Fibroblast of villous mesenchyme (primary cell): Measurements from ENCODE around the gene MUC12. TPM values are rescaled to one million over a fixed set of nuclear protein-coding genes. Genes with fewer than 3 reads are reported as not detected.
"Not testable (repeated sequence)": the region's sequence is repeated elsewhere in the genome, so short reads cannot be mapped to it uniquely, and the experiment has no call there.

Experiments
- DNase-seq: peaks from one replicate; pipeline ENCODE4 v3.0.0-alpha.2; 2010; ENCODE audit warnings: low read depth
- H3K4me3 ChIP-seq: 2 replicates; pipeline ENCODE4 v1.5.1; 2011; ENCODE audit warnings: low read depth, mild to moderate bottlenecking, low read length
- total RNA-seq: library from RNA; depleted of rRNA; stranded (reverse); fragments of >200 nt; gene quantifications from 2 replicates; pipeline ENCODE4 v1.2.3, GENCODE V29; 2012
- TF ChIP-seq, protein P1 (sequence below): IDR thresholded peaks from 2 replicates; pipeline ENCODE4 v1.5.1; 2012; ENCODE audit warnings: low read depth, mild to moderate bottlenecking, low read length; ENCODE audit not compliant: insufficient read depth

Gene MUC12
- total RNA-seq, 1 donor: not detected

DNA sequence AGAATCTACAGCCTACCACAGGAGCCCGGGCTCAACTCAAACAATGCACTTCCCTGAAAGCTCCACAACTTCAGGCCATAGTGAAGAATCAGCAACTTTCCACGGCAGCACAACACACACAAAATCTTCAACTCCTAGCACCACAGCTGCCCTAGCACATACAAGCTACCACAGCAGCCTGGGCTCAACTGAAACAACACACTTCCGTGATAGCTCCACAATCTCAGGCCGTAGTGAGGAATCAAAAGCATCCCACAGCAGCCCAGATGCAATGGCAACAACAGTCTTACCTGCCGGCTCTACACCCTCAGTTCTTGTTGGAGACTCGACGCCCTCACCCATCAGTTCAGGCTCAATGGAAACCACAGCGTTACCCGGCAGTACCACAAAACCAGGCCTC, 22.3 kb downstream of the MUC12 start:
- DNase-seq: no peak
- TF ChIP-seq, protein P1, sequence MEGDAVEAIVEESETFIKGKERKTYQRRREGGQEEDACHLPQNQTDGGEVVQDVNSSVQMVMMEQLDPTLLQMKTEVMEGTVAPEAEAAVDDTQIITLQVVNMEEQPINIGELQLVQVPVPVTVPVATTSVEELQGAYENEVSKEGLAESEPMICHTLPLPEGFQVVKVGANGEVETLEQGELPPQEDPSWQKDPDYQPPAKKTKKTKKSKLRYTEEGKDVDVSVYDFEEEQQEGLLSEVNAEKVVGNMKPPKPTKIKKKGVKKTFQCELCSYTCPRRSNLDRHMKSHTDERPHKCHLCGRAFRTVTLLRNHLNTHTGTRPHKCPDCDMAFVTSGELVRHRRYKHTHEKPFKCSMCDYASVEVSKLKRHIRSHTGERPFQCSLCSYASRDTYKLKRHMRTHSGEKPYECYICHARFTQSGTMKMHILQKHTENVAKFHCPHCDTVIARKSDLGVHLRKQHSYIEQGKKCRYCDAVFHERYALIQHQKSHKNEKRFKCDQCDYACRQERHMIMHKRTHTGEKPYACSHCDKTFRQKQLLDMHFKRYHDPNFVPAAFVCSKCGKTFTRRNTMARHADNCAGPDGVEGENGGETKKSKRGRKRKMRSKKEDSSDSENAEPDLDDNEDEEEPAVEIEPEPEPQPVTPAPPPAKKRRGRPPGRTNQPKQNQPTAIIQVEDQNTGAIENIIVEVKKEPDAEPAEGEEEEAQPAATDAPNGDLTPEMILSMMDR: no peak
- H3K4me3 ChIP-seq: no peak overlapping the region

DNA sequence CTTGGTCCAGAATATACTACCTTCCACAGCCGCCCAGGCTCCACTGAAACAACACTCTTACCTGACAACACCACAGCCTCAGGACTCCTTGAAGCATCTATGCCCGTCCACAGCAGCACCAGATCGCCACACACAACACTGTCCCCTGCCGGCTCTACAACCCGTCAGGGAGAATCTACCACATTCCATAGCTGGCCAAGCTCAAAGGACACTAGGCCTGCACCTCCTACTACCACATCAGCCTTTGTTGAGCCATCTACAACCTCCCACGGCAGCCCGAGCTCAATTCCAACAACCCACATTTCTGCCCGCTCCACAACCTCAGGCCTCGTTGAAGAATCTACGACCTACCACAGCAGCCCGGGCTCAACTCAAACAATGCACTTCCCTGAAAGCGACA, 22.9 kb downstream of the MUC12 start:
- not testable (repeated sequence) for H3K4me3 ChIP-seq, DNase-seq

DNA sequence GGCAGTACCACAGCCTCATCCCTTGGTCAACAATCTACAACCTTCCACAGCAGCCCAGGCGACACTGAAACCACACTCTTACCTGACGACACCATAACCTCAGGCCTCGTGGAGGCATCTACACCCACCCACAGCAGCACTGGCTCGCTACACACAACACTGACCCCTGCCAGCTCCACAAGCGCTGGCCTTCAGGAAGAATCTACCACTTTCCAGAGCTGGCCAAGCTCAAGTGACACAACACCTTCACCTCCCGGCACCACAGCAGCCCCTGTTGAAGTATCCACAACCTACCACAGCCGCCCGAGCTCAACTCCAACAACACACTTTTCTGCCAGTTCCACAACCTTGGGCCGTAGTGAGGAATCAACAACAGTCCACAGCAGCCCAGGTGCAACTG, 25.3 kb downstream of the MUC12 start:
- DNase-seq, H3K4me3 ChIP-seq: not testable (repeated sequence)

DNA sequence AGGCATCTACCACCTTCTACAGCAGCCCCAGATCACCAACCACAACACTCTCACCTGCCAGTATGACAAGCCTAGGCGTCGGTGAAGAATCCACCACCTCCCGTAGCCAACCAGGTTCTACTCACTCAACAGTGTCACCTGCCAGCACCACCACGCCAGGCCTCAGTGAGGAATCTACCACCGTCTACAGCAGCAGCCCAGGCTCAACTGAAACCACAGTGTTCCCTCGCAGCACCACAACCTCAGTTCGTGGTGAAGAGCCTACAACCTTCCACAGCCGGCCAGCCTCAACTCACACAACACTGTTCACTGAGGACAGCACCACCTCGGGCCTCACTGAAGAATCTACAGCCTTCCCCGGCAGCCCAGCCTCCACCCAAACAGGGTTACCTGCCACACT, 29.2 kb downstream of the MUC12 start:
- not testable (repeated sequence) for H3K4me3 ChIP-seq, DNase-seq

DNA sequence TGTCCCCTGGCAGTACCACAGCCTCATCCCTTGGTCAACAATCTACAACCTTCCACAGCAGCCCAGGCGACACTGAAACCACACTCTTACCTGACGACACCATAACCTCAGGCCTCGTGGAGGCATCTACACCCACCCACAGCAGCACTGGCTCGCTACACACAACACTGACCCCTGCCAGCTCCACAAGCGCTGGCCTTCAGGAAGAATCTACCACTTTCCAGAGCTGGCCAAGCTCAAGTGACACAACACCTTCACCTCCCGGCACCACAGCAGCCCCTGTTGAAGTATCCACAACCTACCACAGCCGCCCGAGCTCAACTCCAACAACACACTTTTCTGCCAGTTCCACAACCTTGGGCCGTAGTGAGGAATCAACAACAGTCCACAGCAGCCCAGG, 30.0 kb downstream of the MUC12 start:
- H3K4me3 ChIP-seq, DNase-seq: not testable (repeated sequence)

DNA sequence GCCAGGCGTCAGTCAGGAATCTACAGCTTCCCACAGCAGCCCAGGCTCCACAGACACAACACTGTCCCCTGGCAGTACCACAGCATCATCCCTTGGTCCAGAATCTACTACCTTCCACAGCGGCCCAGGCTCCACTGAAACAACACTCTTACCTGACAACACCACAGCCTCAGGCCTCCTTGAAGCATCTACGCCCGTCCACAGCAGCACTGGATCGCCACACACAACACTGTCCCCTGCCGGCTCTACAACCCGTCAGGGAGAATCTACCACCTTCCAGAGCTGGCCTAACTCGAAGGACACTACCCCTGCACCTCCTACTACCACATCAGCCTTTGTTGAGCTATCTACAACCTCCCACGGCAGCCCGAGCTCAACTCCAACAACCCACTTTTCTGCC, 30.7 kb downstream of the MUC12 start:
- not testable (repeated sequence) for H3K4me3 ChIP-seq, DNase-seq

DNA sequence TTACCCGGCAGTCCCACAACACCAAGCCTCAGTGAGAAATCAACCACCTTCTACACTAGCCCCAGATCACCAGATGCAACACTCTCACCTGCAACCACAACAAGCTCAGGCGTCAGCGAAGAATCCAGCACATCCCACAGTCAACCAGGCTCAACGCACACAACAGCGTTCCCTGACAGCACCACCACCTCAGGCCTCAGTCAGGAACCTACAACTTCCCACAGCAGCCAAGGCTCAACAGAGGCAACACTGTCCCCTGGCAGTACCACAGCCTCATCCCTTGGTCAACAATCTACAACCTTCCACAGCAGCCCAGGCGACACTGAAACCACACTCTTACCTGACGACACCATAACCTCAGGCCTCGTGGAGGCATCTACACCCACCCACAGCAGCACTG, 33.0 kb downstream of the MUC12 start:
- not testable (repeated sequence) for H3K4me3 ChIP-seq, DNase-seq

DNA sequence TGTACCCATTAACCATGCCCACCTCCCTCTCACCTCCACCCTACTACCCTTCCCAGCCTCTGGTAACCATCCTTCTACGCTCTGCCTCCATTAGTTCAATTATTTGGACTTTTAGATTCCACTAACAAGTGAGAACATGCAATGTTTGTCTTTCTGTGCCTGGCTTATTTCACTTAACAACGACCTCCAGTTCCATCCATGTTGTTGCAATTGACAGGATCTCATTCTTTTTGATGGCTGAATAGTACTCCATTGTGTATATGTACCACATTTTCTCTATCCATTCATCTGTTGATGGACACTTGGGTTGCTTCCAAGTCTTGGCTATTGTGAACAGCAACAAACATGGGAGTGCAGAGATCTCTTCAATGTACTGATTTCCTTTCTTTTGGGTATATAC, 38.0 kb downstream of the MUC12 start:
- H3K4me3 ChIP-seq, DNase-seq: not testable (repeated sequence)

DNA sequence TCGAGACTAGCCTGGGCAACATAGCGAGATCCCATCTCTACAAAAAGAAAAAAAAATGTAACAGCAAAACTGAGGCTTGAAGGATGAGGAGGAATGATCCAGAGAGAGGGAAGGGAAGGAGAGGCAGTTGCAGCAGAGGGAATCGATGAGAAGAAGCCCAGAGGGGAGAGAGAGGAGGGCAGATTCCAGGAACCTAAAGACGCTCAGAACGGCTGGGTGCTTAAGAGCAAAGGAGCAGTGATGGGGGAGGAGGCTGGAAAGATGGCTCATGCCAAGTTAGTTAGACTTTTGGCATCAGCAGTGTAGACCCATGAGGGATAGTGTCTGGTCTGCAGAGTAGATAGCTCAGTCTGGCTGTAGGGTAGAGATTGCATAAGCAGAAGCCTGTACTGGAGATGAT, 40.3 kb downstream of the MUC12 start:
- TF ChIP-seq, protein P1: no peak
- DNase-seq: no peak
- no peak overlapping the region for H3K4me3 ChIP-seq

DNA sequence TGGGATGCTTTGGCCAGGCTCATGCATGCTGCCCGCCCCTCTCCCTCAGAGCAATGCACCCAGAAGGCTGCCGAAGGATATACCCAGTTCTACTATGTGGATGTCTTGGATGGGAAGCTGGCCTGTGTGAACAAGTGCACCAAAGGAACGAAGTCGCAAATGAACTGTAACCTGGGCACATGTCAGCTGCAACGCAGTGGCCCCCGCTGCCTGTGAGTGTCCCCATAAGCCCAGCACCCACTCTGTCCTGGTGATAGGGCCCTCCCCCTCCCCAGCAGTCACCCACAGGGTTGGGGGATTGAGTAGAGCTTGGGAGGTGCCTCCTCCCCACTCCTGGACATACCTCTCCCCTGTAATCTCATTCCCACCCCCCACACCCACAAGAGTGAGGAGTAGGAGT, 43.6 kb downstream of the MUC12 start:
- TF ChIP-seq, protein P1: no peak
- DNase-seq: no peak
- H3K4me3 ChIP-seq: no peak overlapping the region

DNA sequence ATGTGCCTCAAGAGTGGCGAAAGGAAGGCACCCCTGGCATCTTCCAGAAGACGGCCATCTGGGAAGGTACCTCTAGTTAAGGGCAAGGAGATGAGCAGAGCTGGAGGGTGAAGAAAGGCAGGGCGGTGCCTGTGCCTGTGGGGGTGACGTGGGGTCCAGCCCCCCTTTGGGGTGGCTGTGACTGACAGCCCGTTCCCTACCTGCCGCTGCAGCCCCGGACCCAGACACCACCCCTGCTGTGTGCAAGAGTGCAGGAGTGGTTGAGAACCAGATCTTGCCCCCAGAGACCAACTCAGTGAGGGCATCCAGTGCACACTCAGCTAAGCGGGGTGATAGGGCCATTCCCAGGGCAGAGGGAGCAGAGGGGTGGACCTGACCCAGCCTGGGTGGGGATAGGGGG, 46.3 kb downstream of the MUC12 start:
- H3K4me3 ChIP-seq: no peak overlapping the region
- TF ChIP-seq, protein P1: no peak
- DNase-seq: no peak
